ENCODE results near the gene ACTC1.

- TF ChIP-seq, protein P1, sequence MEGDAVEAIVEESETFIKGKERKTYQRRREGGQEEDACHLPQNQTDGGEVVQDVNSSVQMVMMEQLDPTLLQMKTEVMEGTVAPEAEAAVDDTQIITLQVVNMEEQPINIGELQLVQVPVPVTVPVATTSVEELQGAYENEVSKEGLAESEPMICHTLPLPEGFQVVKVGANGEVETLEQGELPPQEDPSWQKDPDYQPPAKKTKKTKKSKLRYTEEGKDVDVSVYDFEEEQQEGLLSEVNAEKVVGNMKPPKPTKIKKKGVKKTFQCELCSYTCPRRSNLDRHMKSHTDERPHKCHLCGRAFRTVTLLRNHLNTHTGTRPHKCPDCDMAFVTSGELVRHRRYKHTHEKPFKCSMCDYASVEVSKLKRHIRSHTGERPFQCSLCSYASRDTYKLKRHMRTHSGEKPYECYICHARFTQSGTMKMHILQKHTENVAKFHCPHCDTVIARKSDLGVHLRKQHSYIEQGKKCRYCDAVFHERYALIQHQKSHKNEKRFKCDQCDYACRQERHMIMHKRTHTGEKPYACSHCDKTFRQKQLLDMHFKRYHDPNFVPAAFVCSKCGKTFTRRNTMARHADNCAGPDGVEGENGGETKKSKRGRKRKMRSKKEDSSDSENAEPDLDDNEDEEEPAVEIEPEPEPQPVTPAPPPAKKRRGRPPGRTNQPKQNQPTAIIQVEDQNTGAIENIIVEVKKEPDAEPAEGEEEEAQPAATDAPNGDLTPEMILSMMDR (IDR thresholded peaks at IDR 0.05; ENCODE audit: low read depth, low read length, poor library complexity, severe bottlenecking): no peak
- no peak for TF ChIP-seq EZH2phosphoT487 (IDR thresholded peaks at IDR 0.05; ENCODE audit: borderline replicate concordance, low read length)
Measured at GRCh38 chr15:34772312-34772711, 23.0 kb downstream of the ACTC1 start.

All from DOHH2 (cell line).